HG02798 (cell line): Measurements from ENCODE around the gene SNRPB.

Experiments
- ATAC-seq: cut with Tn5 transposase; IDR thresholded peaks from one replicate; pipeline ENCODE4 v1.9.1; 2021; ENCODE audit warnings: mild to moderate bottlenecking; ENCODE audit not compliant: unreplicated experiment, poor library complexity

The SNRPB gene

GRCh38 chr20:2430538-2430937, 40.1 kb downstream of the SNRPB start:
- no peak for ATAC-seq

DNA sequence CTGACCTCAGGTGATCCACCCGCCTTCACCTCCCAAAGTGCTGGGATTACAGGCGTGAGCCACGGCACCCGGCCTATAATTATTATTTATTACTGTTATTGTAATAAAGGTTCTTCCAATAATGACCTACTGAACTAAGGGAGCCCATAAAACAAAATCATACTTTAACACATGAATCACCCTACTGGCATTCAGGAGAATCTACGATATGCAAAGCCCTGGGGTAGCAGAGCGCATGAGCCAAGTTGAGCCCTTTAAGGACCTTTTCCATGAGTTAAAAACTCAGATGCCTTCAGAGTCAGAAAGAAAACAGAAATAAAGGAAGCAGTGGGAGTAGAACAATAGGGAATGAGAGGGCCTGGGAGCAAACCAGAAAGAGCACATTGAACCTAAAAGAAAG, 41.5 kb downstream of the SNRPB start:
- ATAC-seq: no peak

- no peak for ATAC-seq
Measured at GRCh38 chr20:2421247-2421646, 49.3 kb downstream of the SNRPB start.

GRCh38 chr20:2420510-2420909, 50.1 kb downstream of the SNRPB start:
- ATAC-seq: no peak

- ATAC-seq: no peak
Measured at GRCh38 chr20:2418388-2418787, 52.2 kb downstream of the SNRPB start.

- no peak for ATAC-seq
Measured at GRCh38 chr20:2417213-2417541, 53.4 kb downstream of the SNRPB start.

GRCh38 chr20:2416541-2417212, 53.9 kb downstream of the SNRPB start:
- ATAC-seq: no peak
